ENCODE data around the gene TTC9. TPM values are rescaled to one million over a fixed set of nuclear protein-coding genes. Genes with fewer than 3 reads are reported as not detected.

The TTC9 gene
- polyA plus RNA-seq, 3 donors: 0.99 to 2.1 (median 1.2) TPM

DNA sequence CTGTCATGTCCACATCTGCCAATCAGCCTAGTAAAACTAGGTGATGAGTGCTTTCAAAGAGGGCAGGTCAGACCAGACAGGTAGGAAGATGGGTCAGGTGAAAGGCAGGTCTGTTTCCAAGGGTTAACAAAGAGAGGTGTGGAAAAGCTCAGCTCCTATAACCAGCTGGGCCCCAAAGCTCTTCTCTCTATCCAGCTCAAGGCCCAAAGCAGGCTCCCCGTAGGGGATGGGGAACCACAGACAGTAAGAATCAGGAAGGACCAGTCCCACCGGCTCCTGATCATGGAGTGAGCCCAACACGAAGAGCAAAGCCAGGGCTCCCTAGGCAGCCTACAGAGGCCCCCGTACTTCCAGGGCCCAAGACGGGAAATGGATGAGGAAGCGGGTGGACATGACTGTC lies 83.2 kb downstream of the TTC9 start:
- no peaks in the 10 kb centered on the region for H3K36me3 ChIP-seq (replicated peaks in 1 of 2; ENCODE audit: control insufficient read depth in 1 of 2, insufficient read depth in 2 of 2, low read length in 2 of 2)
- H3K36me3 Mint-ChIP-seq: no peaks in the 10 kb centered on the region
- WGBS (ENCODE audit: insufficient coverage): 82% methylated on average over 4 of the region's 6 CpGs
- H3K27ac ChIP-seq (ENCODE audit: low read depth in 1 of 2, low read length in 2 of 2): no peak overlapping the region
- no peaks in the 10 kb centered on the region for H3K4me1 Mint-ChIP-seq
- H3K27ac Mint-ChIP-seq: no peak overlapping the region
- H3K4me2 ChIP-seq (replicated peaks; ENCODE audit: extremely low read depth, low read length, poor library complexity, severe bottlenecking): no peak overlapping the region
- intact Hi-C loops (cut with micrococcal nuclease): no loop called here
- H2AFZ ChIP-seq (ENCODE audit: insufficient read depth, low read depth, low read length, poor library complexity, severe bottlenecking): no peak overlapping the region
- H3K4me3 ChIP-seq (replicated peaks in 1 of 3; ENCODE audit: low read depth in 2 of 3, low read length in 3 of 3): no peak overlapping the region
- H3K9me3 ChIP-seq (replicated peaks in 1 of 2; ENCODE audit: control insufficient read depth in 1 of 2, insufficient read depth in 1 of 2, low read length in 2 of 2): no peaks in the 10 kb centered on the region
- no peak for DNase-seq
- peaks cover 0 to 3% (median 0%) of the 10 kb centered on the region in 7 donors for H3K9me3 Mint-ChIP-seq
- no peaks in the 10 kb centered on the region for H3K79me2 ChIP-seq (ENCODE audit: insufficient read depth, low read length)
- H3K4me3 Mint-ChIP-seq: no peak overlapping the region
- H3K27me3 ChIP-seq (ENCODE audit: control insufficient read depth in 2 of 2, insufficient read depth in 2 of 2, low read length in 2 of 2): no peaks in the 10 kb centered on the region
- H4K20me1 ChIP-seq (ENCODE audit: insufficient read depth, low read length): no peaks in the 10 kb centered on the region
- TF ChIP-seq, protein P1, sequence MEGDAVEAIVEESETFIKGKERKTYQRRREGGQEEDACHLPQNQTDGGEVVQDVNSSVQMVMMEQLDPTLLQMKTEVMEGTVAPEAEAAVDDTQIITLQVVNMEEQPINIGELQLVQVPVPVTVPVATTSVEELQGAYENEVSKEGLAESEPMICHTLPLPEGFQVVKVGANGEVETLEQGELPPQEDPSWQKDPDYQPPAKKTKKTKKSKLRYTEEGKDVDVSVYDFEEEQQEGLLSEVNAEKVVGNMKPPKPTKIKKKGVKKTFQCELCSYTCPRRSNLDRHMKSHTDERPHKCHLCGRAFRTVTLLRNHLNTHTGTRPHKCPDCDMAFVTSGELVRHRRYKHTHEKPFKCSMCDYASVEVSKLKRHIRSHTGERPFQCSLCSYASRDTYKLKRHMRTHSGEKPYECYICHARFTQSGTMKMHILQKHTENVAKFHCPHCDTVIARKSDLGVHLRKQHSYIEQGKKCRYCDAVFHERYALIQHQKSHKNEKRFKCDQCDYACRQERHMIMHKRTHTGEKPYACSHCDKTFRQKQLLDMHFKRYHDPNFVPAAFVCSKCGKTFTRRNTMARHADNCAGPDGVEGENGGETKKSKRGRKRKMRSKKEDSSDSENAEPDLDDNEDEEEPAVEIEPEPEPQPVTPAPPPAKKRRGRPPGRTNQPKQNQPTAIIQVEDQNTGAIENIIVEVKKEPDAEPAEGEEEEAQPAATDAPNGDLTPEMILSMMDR (IDR thresholded peaks at IDR 0.05): no peak
- no peak overlapping the region for H3K9ac ChIP-seq (ENCODE audit: insufficient read depth, low read length, poor library complexity, severe bottlenecking)
- H3K27me3 Mint-ChIP-seq (ENCODE audit: low read depth in 3 of 3): peaks cover 1 to 7% (median 3%) of the 10 kb centered on the region in 3 donors
- no peaks in the 10 kb centered on the region for H3K4me1 ChIP-seq (ENCODE audit: control insufficient read depth in 1 of 2, insufficient read depth in 2 of 2, low read length in 2 of 2)

Small RNAs within 50 kb of the gene (small RNA-seq; reads per million reads assigned to genes)
- gene RN7SL77P (ENCODE audit: insufficient read length, low read depth): not detected

Other genes with a start within 250 kb of the TTC9 start
- 10 to 100 TPM in 2 of 3 donors, 1 to 10 TPM in 1; 4.9 to 17.5 (median 12.6) TPM for gene SYNJ2BP, start 224.8 kb upstream of the TTC9 start, polyA plus RNA-seq
- gene ADAM21, start 189.7 kb upstream of the TTC9 start, polyA plus RNA-seq: not detected
- under 1 TPM in 1 of 3 donors, not detected in 2; 0.15 TPM for gene ADAM20, start 106.9 kb upstream of the TTC9 start, polyA plus RNA-seq
- 10 to 100 TPM; 11.9 to 22.3 (median 19.4) TPM for gene MED6, start 41.3 kb upstream of the TTC9 start, polyA plus RNA-seq
- under 1 TPM in 1 of 3 donors, not detected in 2; 0.01 TPM for gene MAP3K9, start 167.6 kb downstream of the TTC9 start, polyA plus RNA-seq